HepG2 (cell line): ENCODE results near the gene ATP6V0A1. TPM values are rescaled to one million over a fixed set of nuclear protein-coding genes. Genes with fewer than 3 reads are reported as not detected.

Source experiments
- ATAC-seq: fragments of 200-7000 bp; cut with Tn5 transposase; 3 replicates; pipeline ENCODE4 v1.9.1; 2020; ENCODE audit warnings: mild to moderate bottlenecking, moderate library complexity
- BruUV-seq: library from RNA; stranded (reverse); fragments of 400-500 nt; replicated peaks from 2 replicates; lab custom pipeline; 2021; lab: Mats Ljungman, UMichigan
- CTCF ChIA-PET: fragments of 300-600 bp; formaldehyde crosslinking; extraction: SDS; loops from one replicate; lab custom pipeline; 2021; ENCODE audit warnings: low total read pairs, inconsistent platforms, low intra/inter-chr PET ratio; lab: Yijun Ruan, JAX
- POLR2A ChIA-PET: fragments of 350-600 bp; sonication (Branson Sonifier 250); formaldehyde crosslinking; loops from one replicate; lab custom pipeline; 2020; ENCODE audit warnings: antibody characterized with exemption, inconsistent platforms; lab: Yijun Ruan, JAX
- DNase-seq: peaks from one replicate; pipeline ENCODE4 v3.0.0-alpha.2; 2015; ENCODE audit warnings: low spot score
- FAIRE-seq: peaks from 3 replicates; lab custom pipeline; 2011; peaks lifted over from hg19 to GRCh38; lab: Jason Lieb, UNC
- H2AFZ ChIP-seq: one replicate; pipeline ENCODE4 v1.6.1; 2011; ENCODE audit warnings: low read length, inconsistent platforms
- H3K27ac ChIP-seq: fragments of 300-600 bp; 3 replicates; pipeline ENCODE4 v1.8.0; 2011; ENCODE audit warnings: mixed run types, mild to moderate bottlenecking, mixed read lengths, low read length, inconsistent platforms; ENCODE audit not compliant: insufficient read depth; ENCODE audit errors: extremely low read length
- H3K27me3 ChIP-seq, 2 experiments: fragments of 200-600 bp in 1 of 2; 2 replicates in 1 of 2; 3 replicates in 1 of 2; pipeline versions ENCODE4 v1.6.0 to v1.8.0; 2011; ENCODE audit warnings: low read length in 2 of 2, mild to moderate bottlenecking in 2 of 2, moderate library complexity in 2 of 2, inconsistent platforms in 1 of 2; ENCODE audit not compliant: insufficient read depth in 2 of 2, control insufficient read depth in 1 of 2
- H3K36me3 ChIP-seq, 2 experiments: fragments of 200-600 bp in 1 of 2; replicated peaks in 1 of 2; 2 replicates in 1 of 2; 3 replicates in 1 of 2; pipeline versions ENCODE4 v1.5.1 to v1.8.0; 2011; ENCODE audit warnings: low read length in 2 of 2, inconsistent platforms in 1 of 2; ENCODE audit not compliant: insufficient read depth in 2 of 2, control insufficient read depth in 1 of 2
- H3K4me1 ChIP-seq: 2 replicates; pipeline ENCODE4 v1.5.1; 2012; ENCODE audit warnings: low read length, inconsistent platforms; ENCODE audit not compliant: insufficient read depth
- H3K4me2 ChIP-seq: 2 replicates; pipeline ENCODE4 v1.6.0; 2011; ENCODE audit warnings: low read depth, low read length, inconsistent platforms
- H3K4me3 ChIP-seq, 3 experiments: fragments of 200-600 bp in 1 of 3; sonication (generic), shearing (Covaris generic) in 1 of 3; replicated peaks in 1 of 3; 2 replicates each; pipeline ENCODE4 v1.5.1; 2011 to 2016; ENCODE audit warnings: low read length in 3 of 3, inconsistent platforms in 2 of 3, low read depth in 2 of 3, mild to moderate bottlenecking in 2 of 3, control low read depth in 1 of 3, mixed read lengths in 1 of 3; ENCODE audit not compliant: insufficient read depth in 1 of 3
- H3K79me2 ChIP-seq: one replicate; pipeline ENCODE4 v1.6.1; 2011; ENCODE audit warnings: low read length, inconsistent platforms; ENCODE audit not compliant: insufficient read depth
- H3K9ac ChIP-seq: 2 replicates; pipeline ENCODE4 v1.6.0; 2011; ENCODE audit warnings: mild to moderate bottlenecking, low read depth, low read length, inconsistent platforms; ENCODE audit not compliant: insufficient read depth
- H3K9me3 ChIP-seq: 2 replicates; pipeline ENCODE4 v1.5.1; 2012; ENCODE audit warnings: mild to moderate bottlenecking, low read length
- H4K20me1 ChIP-seq: 2 replicates; pipeline ENCODE4 v1.6.0; 2011; ENCODE audit warnings: inconsistent platforms, mild to moderate bottlenecking, low read length, moderate library complexity; ENCODE audit not compliant: insufficient read depth
- ATF7 ChIP-seq, 2 experiments: fragments of 450-650 bp in 1 of 2; sonication (generic) in 1 of 2; formaldehyde crosslinking in 1 of 2; IDR thresholded peaks; 2 replicates each; pipeline versions ENCODE4 v1.4.0 to v1.6.1; 2016 to 2020; ENCODE audit warnings: antibody characterized with exemption in 1 of 2, mild to moderate bottlenecking in 1 of 2, missing genetic modification reagents in 1 of 2
- CENPBD1 ChIP-seq: sonication (generic); formaldehyde crosslinking; IDR thresholded peaks from 2 replicates; pipeline ENCODE4 v1.8.0; 2022; ENCODE audit warnings: missing genetic modification reagents, low read depth, mild to moderate bottlenecking, borderline replicate concordance
- DNMT3B ChIP-seq: conservative IDR thresholded peaks from 2 replicates; pipeline ENCODE4 v1.6.1; 2016; ENCODE audit warnings: missing biosample characterization, control low read depth
- FOXA1 ChIP-seq, 2 experiments: fragments of 450-650 bp in 1 of 2; sonication (generic) in 1 of 2; formaldehyde crosslinking in 1 of 2; IDR thresholded peaks; 2 replicates each; pipeline versions ENCODE4 v1.4.0 to v1.6.1; 2016 to 2020; ENCODE audit warnings: missing genetic modification reagents in 1 of 2
- GABPB1 ChIP-seq: IDR thresholded peaks from 2 replicates; pipeline ENCODE4 v1.6.1; 2016; ENCODE audit warnings: mild to moderate bottlenecking, missing genetic modification reagents, moderate library complexity, missing compliant biosample characterization
- HIC2 ChIP-seq: sonication (generic); formaldehyde crosslinking; IDR thresholded peaks from 2 replicates; pipeline ENCODE4 v1.9.0; 2022; ENCODE audit warnings: low read depth, missing genetic modification reagents
- NR2C2 ChIP-seq: sonication (generic); formaldehyde crosslinking; IDR thresholded peaks from 2 replicates; pipeline ENCODE4 v1.4.0; 2020; ENCODE audit warnings: missing genetic modification reagents, mild to moderate bottlenecking, moderate library complexity, borderline replicate concordance
- SKIL ChIP-seq: sonication (generic); formaldehyde crosslinking; IDR thresholded peaks from 2 replicates; pipeline ENCODE4 v1.8.0; 2022; ENCODE audit warnings: missing genetic modification reagents, mild to moderate bottlenecking, moderate library complexity, borderline replicate concordance
- THAP8 ChIP-seq: sonication (generic); formaldehyde crosslinking; IDR thresholded peaks from 2 replicates; pipeline ENCODE4 v1.5.1; 2020; ENCODE audit warnings: missing genetic modification reagents, mild to moderate bottlenecking, borderline replicate concordance
- ZNF292 ChIP-seq: sonication (generic); formaldehyde crosslinking; IDR thresholded peaks from 2 replicates; pipeline ENCODE4 v1.8.1; 2022; ENCODE audit warnings: mild to moderate bottlenecking, low read depth, missing genetic modification reagents, borderline replicate concordance
- ZNF383 ChIP-seq: sonication (generic); formaldehyde crosslinking; IDR thresholded peaks from 2 replicates; pipeline ENCODE4 v1.4.0; 2020; ENCODE audit warnings: missing genetic modification reagents, mild to moderate bottlenecking, borderline replicate concordance
- ZNF512 ChIP-seq: sonication (generic); formaldehyde crosslinking; IDR thresholded peaks from 2 replicates; pipeline ENCODE4 v1.4.0; 2020; ENCODE audit warnings: mild to moderate bottlenecking, missing genetic modification reagents
- ZNF629 ChIP-seq: sonication (generic); formaldehyde crosslinking; conservative IDR thresholded peaks from 2 replicates; pipeline ENCODE4 v1.5.0; 2020; ENCODE audit warnings: missing genetic modification reagents
- ZNF709 ChIP-seq: sonication (generic); formaldehyde crosslinking; IDR thresholded peaks from 2 replicates; pipeline ENCODE4 v1.5.0; 2020; ENCODE audit warnings: mild to moderate bottlenecking, missing genetic modification reagents
- WGBS: methylation state at CpG from one replicate; pipeline ENCODE4 v1.1.6; 2017; ENCODE audit warnings: low lambda C conversion rate; 5-methylcytosine and 5-hydroxymethylcytosine counted together
- in situ Hi-C: cut with HindIII; loops from 2 replicates; pipeline ENCODE4 v1.10.0; 2017; ENCODE audit warnings: low pct_unique_long_range_greater_than_20kb; ENCODE audit not compliant: extremely low pct_ligation_motif_present
- intact Hi-C: fragments of 100-400 bp; cut with micrococcal nuclease; formaldehyde crosslinking; loops from one replicate; pipeline ENCODE4 v1.10.0; 2022; ENCODE audit not compliant: unreplicated experiment
- polyA plus RNA-seq, 8 experiments: library from polyadenylated mRNA; depleted of rRNA in 3 of 8; stranded (reverse) in 7 of 8; unstranded in 1 of 8; fragments of >200 nt; fragmentation: Illumina TruSeq in 4 of 8; extraction: Trizol in 4 of 8; gene quantifications; 2 replicates each; pipeline versions ENCODE4 v1.2.1 to v1.2.3, GENCODE V29; 2011 to 2016; ENCODE audit warnings: low read depth in 4 of 8, missing spikeins in 1 of 8, mixed read lengths in 1 of 8; ENCODE audit not compliant: insufficient read depth in 1 of 8
- total RNA-seq, 5 experiments: library from RNA; depleted of rRNA; stranded (reverse); fragments of >200 nt; fragmentation: Illumina TruSeq; extraction: Trizol; gene quantifications; 2 replicates each; pipeline ENCODE4 v1.2.3, GENCODE V29; 2016; ENCODE audit warnings: low read depth in 1 of 5

Gene ATP6V0A1
- total and polyA plus RNA-seq, 2 of the 13 experiments (the other 11 are each of a cell fraction or from before 2014, with no cell fraction given) = 27.9 to 54.1 TPM

GRCh38 chr17:42562388-42563142 lies 103.9 kb downstream of the ATP6V0A1 start:
- Histone ChIP-seq H2AFZ (no peak overlapping the region), H3K27me3 (no peaks in the 10 kb centered on the region; a peak in 1 of 5 replicates), H3K4me3 (peak overlapping the region; percentile 66 to 91 (median 79)), H3K4me2 (peak overlapping the region; percentile 82), H3K9me3 (no peaks in the 10 kb centered on the region), H3K79me2 (peaks cover 32% of the 10 kb centered on the region), H3K9ac (peak overlapping the region; percentile 94), H3K4me1 (peaks cover 55% of the 10 kb centered on the region), H3K27ac (peak overlapping the region; percentile 91), H3K36me3 (peaks cover 14 to 25% of the 10 kb centered on the region in 2 experiments), H4K20me1 (no peaks in the 10 kb centered on the region)
- DNase-seq (peak; percentile 54), FAIRE-seq (no peak), ATAC-seq (peak; percentile 29)
- intact Hi-C loops (no loop called here), in situ Hi-C loops (no loop called here)
- ChIA-PET CTCF (interaction anchor here (1.1 kb wide), 1 partner anchor 15 kb away, joined by 3 read pairs; the partner anchor contains the start of gene PSMC3IP), POLR2A (interaction anchor here (1.0 to 8.5 kb wide), 12 partner anchors 9 to 250 kb away, joined by 3 to 128 read pairs (median 13); partner anchors contain the start of genes HSD17B1, NAGLU, PLEKHH3 and PSMC3IP)
- BruUV-seq = TSS peak; percentile 68
- WGBS = under 1% methylated on average over 25 of the region's 48 CpGs
- TF ChIP-seq DNMT3B (CRISPR knock-in tag) (peak; percentile 87), ZNF512 (CRISPR knock-in tag) (0 out of 2 replicates have a peak, but pooled peaks have one; percentile 15), ZNF629 (CRISPR knock-in tag) (no peak), SKIL (CRISPR knock-in tag) (no peak), CENPBD1 (CRISPR knock-in tag) (no peak), ZNF292 (CRISPR knock-in tag) (peak; percentile 27; the same call in 1 of the 2 replicates), ZNF383 (CRISPR knock-in tag) (no peak; the same call in 1 of the 2 replicates), NR2C2 (CRISPR knock-in tag) (peak; percentile 80; the same call in 1 of the 2 replicates), ATF7 (IDR thresholded peaks at IDR 0.05) (no peak), ATF7 (CRISPR knock-in tag; IDR thresholded peaks at IDR 0.05) (no peak), ZNF709 (CRISPR knock-in tag) (peak; percentile 25; the same call in 1 of the 2 replicates), FOXA1 (IDR thresholded peaks at IDR 0.05) (no peak), FOXA1 (CRISPR knock-in tag; IDR thresholded peaks at IDR 0.05) (peak; percentile 24; the same call in 1 of the 2 replicates), GABPB1 (peak; percentile 11; the same call in 1 of the 2 replicates), HIC2 (CRISPR knock-in tag) (no peak; the same call in 1 of the 2 replicates), THAP8 (CRISPR knock-in tag) (peak; percentile 23; the same call in 1 of the 2 replicates)
